NT2/D1 (cell line): Measurements from ENCODE around the gene CATSPER3.

ENCODE experiments used
- SUZ12 ChIP-seq: IDR thresholded peaks from 2 replicates; pipeline ENCODE4 v1.6.1; 2011; ENCODE audit not compliant: insufficient read length, insufficient read depth; ENCODE audit errors: extremely low read depth
- YY1 ChIP-seq: IDR thresholded peaks from 2 replicates; pipeline ENCODE4 v1.6.1; 2011; ENCODE audit not compliant: insufficient read length, insufficient read depth
- ZNF274 ChIP-seq: IDR thresholded peaks from 2 replicates; pipeline ENCODE4 v1.6.1; 2011; ENCODE audit warnings: mild to moderate bottlenecking, low read depth, low read length

DNA sequence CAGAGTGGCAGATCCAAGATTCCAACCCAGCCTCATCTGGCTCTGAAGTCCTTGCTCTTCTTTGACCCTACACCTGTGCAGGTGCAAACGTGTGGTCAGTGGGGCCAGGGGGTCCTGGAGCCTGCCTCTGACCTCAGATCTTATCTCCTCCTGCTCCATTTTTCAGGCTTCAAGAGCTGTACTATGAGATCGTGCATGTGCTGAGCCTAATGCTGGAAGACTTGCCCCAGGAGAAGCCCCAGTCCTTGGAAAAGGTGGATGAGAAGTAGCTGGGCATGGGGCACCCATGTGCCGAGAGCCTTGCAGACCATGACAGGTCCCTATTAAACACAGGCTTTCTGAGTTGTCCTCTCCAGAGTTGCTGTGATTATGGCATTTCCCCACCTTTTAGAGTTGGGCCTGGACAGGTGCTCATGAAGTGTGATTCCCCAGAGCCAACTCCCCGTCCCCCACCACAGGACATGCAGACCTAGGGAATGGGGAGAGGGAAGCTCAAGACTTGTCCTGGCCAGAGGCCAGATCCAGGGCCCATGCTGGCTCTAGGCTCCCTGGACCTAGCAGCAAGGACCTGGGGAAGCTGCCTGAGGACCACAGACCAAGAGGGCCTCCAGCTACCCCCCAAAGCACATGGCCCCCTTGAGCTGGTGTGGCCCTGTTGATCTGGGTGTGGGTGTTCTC is 43.8 kb downstream of the CATSPER3 start:
- TF ChIP-seq YY1 (no peak), SUZ12 (no peak), ZNF274 (no peak)
